H1 (cell line): ENCODE data around the gene CNTN5. TPM values are rescaled to one million over a fixed set of nuclear protein-coding genes. Genes with fewer than 3 reads are reported as not detected.

Experiments
- CTCF ChIA-PET: fragments of 300-600 bp; sonication (Branson Sonifier 250); formaldehyde crosslinking; loops from one replicate; lab custom pipeline; 2021; ENCODE audit not compliant: partially characterized antibody; lab: Charles Lee
- POLR2A ChIA-PET: fragments of 300-600 bp; sonication (Branson Sonifier 250); formaldehyde crosslinking; loops from one replicate; lab custom pipeline; 2021; ENCODE audit warnings: inconsistent platforms; ENCODE audit not compliant: partially characterized antibody; lab: Charles Lee
- DNase-seq, 2 experiments: peaks; one replicate each; pipeline versions ENCODE4 v3.0.0 to v3.0.0-alpha.2; 2010 to 2022; ENCODE audit warnings: low spot score in 2 of 2, low read depth in 1 of 2, mixed read lengths in 1 of 2
- FAIRE-seq: peaks from 2 replicates; lab custom pipeline; 2011; peaks lifted over from hg19 to GRCh38; lab: Jason Lieb, UNC
- H2AFZ ChIP-seq: 2 replicates; pipeline ENCODE4 v1.8.1; 2012; ENCODE audit warnings: low read length, inconsistent platforms
- H2AK5ac ChIP-seq: 2 replicates; pipeline ENCODE4 v1.6.1; 2013; ENCODE audit warnings: low read depth, low read length
- H2BK120ac ChIP-seq: replicated peaks from 2 replicates; pipeline ENCODE3; 2013; ENCODE audit warnings: low read depth, low read length, inconsistent platforms
- H2BK12ac ChIP-seq: 2 replicates; pipeline ENCODE4 v1.6.1; 2013; ENCODE audit warnings: low read depth, low read length
- H2BK15ac ChIP-seq: 2 replicates; pipeline ENCODE4 v1.6.1; 2013; ENCODE audit warnings: low read length
- H2BK20ac ChIP-seq: 2 replicates; pipeline ENCODE4 v1.6.1; 2013; ENCODE audit warnings: low read length
- H2BK5ac ChIP-seq: 2 replicates; pipeline ENCODE4 v1.6.1; 2013; ENCODE audit warnings: low read depth, low read length
- H3K14ac ChIP-seq: 2 replicates; pipeline ENCODE4 v1.6.1; 2013; ENCODE audit warnings: inconsistent platforms; ENCODE audit not compliant: insufficient read length
- H3K18ac ChIP-seq: 2 replicates; pipeline ENCODE4 v1.6.1; 2013; ENCODE audit warnings: low read length; ENCODE audit errors: extremely low read depth
- H3K23ac ChIP-seq: 2 replicates; pipeline ENCODE4 v1.6.1; 2013; ENCODE audit warnings: inconsistent platforms; ENCODE audit not compliant: insufficient read length
- H3K23me2 ChIP-seq: 2 replicates; pipeline ENCODE4 v1.6.1; 2013; ENCODE audit warnings: low read depth, low read length
- H3K27ac ChIP-seq: 2 replicates; pipeline ENCODE4 v1.6.1; 2011; ENCODE audit warnings: low read depth, low read length, inconsistent platforms
- H3K27me3 ChIP-seq, 4 experiments: replicated peaks in 1 of 4; 1 replicate in 1 of 4; 2 replicates in 3 of 4; pipeline versions ENCODE4 v1.6.1 to v1.8.1; 2011 to 2013; ENCODE audit warnings: low read length in 3 of 4, mild to moderate bottlenecking in 3 of 4, inconsistent platforms in 2 of 4, mixed read lengths in 2 of 4, moderate library complexity in 1 of 4; ENCODE audit not compliant: control insufficient read depth in 3 of 4, insufficient read depth in 3 of 4; ENCODE audit errors: extremely low read depth in 1 of 4
- H3K36me3 ChIP-seq, 4 experiments: 2 replicates each; pipeline versions ENCODE4 v1.6.1 to v1.8.1; 2011 to 2013; ENCODE audit warnings: mild to moderate bottlenecking in 4 of 4, low read length in 3 of 4, moderate library complexity in 2 of 4, control low read depth in 1 of 4, inconsistent platforms in 1 of 4; ENCODE audit not compliant: insufficient read depth in 4 of 4, control insufficient read depth in 2 of 4
- H3K4ac ChIP-seq: replicated peaks from 2 replicates; pipeline ENCODE3; 2013; ENCODE audit warnings: low read length, low read depth, mixed read lengths, inconsistent platforms; ENCODE audit not compliant: insufficient read length
- H3K4me1 ChIP-seq, 4 experiments: replicated peaks in 1 of 4; 1 replicate in 1 of 4; 2 replicates in 3 of 4; pipeline versions ENCODE4 v1.6.1 to v1.8.1; 2011 to 2013; ENCODE audit warnings: low read length in 3 of 4, inconsistent platforms in 2 of 4, mixed read lengths in 1 of 4; ENCODE audit not compliant: insufficient read depth in 4 of 4, control insufficient read depth in 3 of 4
- H3K4me2 ChIP-seq, 2 experiments: 2 replicates each; pipeline versions ENCODE4 v1.6.1 to v1.8.1; 2011 to 2013; ENCODE audit warnings: low read depth in 2 of 2, low read length in 2 of 2, control low read depth in 1 of 2, inconsistent platforms in 1 of 2, mild to moderate bottlenecking in 1 of 2; ENCODE audit not compliant: insufficient read depth in 1 of 2
- H3K4me3 ChIP-seq, 4 experiments: fragments of 200-600, 300-600 bp in 1 of 4; sonication (generic), shearing (Covaris generic), sonication (Bioruptor Twin) in 1 of 4; 2 replicates each; pipeline versions ENCODE4 v1.5.1 to v1.8.1; 2011 to 2016; ENCODE audit warnings: low read length in 4 of 4, low read depth in 3 of 4, control low read depth in 2 of 4, inconsistent platforms in 2 of 4, mild to moderate bottlenecking in 2 of 4, mixed read lengths in 1 of 4, moderate library complexity in 1 of 4; ENCODE audit not compliant: insufficient read depth in 2 of 4; ENCODE audit errors: extremely low read depth in 1 of 4
- H3K56ac ChIP-seq: replicated peaks from 2 replicates; pipeline ENCODE3; 2013; ENCODE audit warnings: low read depth, mild to moderate bottlenecking, mixed read lengths, low read length, inconsistent platforms; ENCODE audit not compliant: insufficient read length
- H3K79me1 ChIP-seq: 2 replicates; pipeline ENCODE4 v1.6.1; 2013; ENCODE audit warnings: low read depth, low read length, control low read depth
- H3K79me2 ChIP-seq, 2 experiments: 2 replicates each; pipeline versions ENCODE4 v1.6.1 to v1.8.1; 2012 to 2013; ENCODE audit warnings: low read length in 2 of 2, mild to moderate bottlenecking in 2 of 2, inconsistent platforms in 1 of 2; ENCODE audit not compliant: insufficient read depth in 2 of 2, control insufficient read depth in 1 of 2
- H3K9ac ChIP-seq, 4 experiments: replicated peaks in 1 of 4; 1 replicate in 1 of 4; 2 replicates in 3 of 4; pipeline versions ENCODE4 v1.6.1 to v1.8.1; 2011 to 2013; ENCODE audit warnings: low read depth in 3 of 4, low read length in 3 of 4, control low read depth in 2 of 4, mild to moderate bottlenecking in 2 of 4, moderate library complexity in 2 of 4, inconsistent platforms in 1 of 4; ENCODE audit errors: extremely low read depth in 1 of 4
- H3K9me3 ChIP-seq, 2 experiments: 2 replicates each; pipeline versions ENCODE4 v1.6.1 to v1.8.1; 2012 to 2013; ENCODE audit warnings: mild to moderate bottlenecking in 2 of 2, moderate library complexity in 2 of 2, control low read depth in 1 of 2, inconsistent platforms in 1 of 2, low read depth in 1 of 2, low read length in 1 of 2, mixed read lengths in 1 of 2; ENCODE audit not compliant: insufficient read depth in 2 of 2
- H4K20me1 ChIP-seq, 2 experiments: replicated peaks in 1 of 2; 2 replicates each; pipeline versions ENCODE3 to v1.8.1; 2011 to 2013; ENCODE audit warnings: inconsistent platforms in 2 of 2, low read length in 2 of 2, mild to moderate bottlenecking in 1 of 2; ENCODE audit not compliant: insufficient read depth in 2 of 2, control insufficient read depth in 1 of 2
- H4K5ac ChIP-seq: 2 replicates; pipeline ENCODE4 v1.6.1; 2013; ENCODE audit warnings: low read length, low read depth, mixed read lengths, inconsistent platforms; ENCODE audit not compliant: insufficient read length
- H4K8ac ChIP-seq: 2 replicates; pipeline ENCODE4 v1.8.0; 2013; ENCODE audit warnings: mild to moderate bottlenecking, moderate library complexity, low read length, inconsistent platforms; ENCODE audit not compliant: insufficient read depth; ENCODE audit errors: extremely low read depth
- H4K91ac ChIP-seq: replicated peaks from 2 replicates; pipeline ENCODE3; 2013; ENCODE audit warnings: low read length, mixed read lengths, inconsistent platforms; ENCODE audit not compliant: insufficient read length
- RBBP5 ChIP-seq: IDR thresholded peaks from 2 replicates; pipeline ENCODE4 v1.7.1; 2012; ENCODE audit warnings: low read depth, mild to moderate bottlenecking, inconsistent platforms, low read length, moderate library complexity, borderline replicate concordance
- WGBS, 2 experiments: shearing (Covaris generic) in 1 of 2; methylation state at CpG; one replicate each; pipeline versions ENCODE4 v1.1.6 to v1.1.7; 2013 to 2015; ENCODE audit warnings: low lambda C conversion rate in 2 of 2, mixed read lengths in 2 of 2, inconsistent platforms in 1 of 2, low coverage in 1 of 2, missing lambda C conversion rate in 1 of 2; ENCODE audit not compliant: insufficient replicate concordance in 2 of 2, insufficient coverage in 1 of 2, insufficient read length in 1 of 2; ENCODE audit errors: extremely low coverage in 1 of 2, missing lambda C conversion rate in 1 of 2; 5-methylcytosine and 5-hydroxymethylcytosine counted together
- polyA plus RNA-seq, 7 experiments: library from polyadenylated mRNA; depleted of rRNA in 3 of 7; stranded (reverse) in 5 of 7; unstranded in 2 of 7; fragments of >200 nt in 5 of 7; fragments of 200-250 nt in 2 of 7; gene quantifications; 1 replicate in 5 of 7; 2 replicates in 1 of 7; 4 replicates in 1 of 7; pipeline versions ENCODE4 v1.2.1 to v1.2.3, GENCODE V29; 2011 to 2013; ENCODE audit warnings: missing spikeins in 2 of 7, mixed read lengths in 2 of 7
- total RNA-seq: library from RNA; stranded (reverse); fragmentation: NEBNext Ultra II Directional; extraction: Animal tissue kit (Norgen Biotek cat#: 25700); gene quantifications from 2 replicates; pipeline ENCODE4 v1.2.1, GENCODE V29; 2021

The CNTN5 gene
- total and polyA plus RNA-seq, 2 of the 8 experiments (the other 6 are each of a cell fraction or from before 2014, with no cell fraction given), result not detected

DNA sequence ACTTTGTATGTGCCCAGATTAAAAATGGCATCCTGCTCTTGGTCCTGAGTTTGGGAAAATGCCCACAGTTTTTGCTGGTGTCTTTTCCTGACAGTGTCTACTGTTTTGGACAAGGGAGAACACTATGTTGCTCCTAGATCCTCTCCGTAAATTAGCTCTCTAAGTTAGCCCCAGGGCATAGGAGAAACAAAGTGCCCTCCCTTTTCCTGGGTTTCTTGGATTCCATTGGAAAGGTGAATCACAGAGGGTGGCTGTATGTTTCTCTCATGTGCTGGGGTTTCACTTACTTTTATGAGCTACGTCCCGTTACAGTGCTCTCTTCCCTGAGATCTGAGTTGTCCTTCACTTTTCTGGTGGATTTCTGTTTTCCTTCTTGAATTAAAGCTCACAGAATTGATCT lies 782.8 kb downstream of the CNTN5 start:
- H3K36me3 ChIP-seq, result no peaks in the 10 kb centered on the region
- no peak for TF ChIP-seq RBBP5
- TF ChIP-seq, all 59 proteins: peak for 0
- H3K4me2 ChIP-seq, result no peak overlapping the region
- H3K79me1 ChIP-seq, result no peaks in the 10 kb centered on the region
- H3K18ac ChIP-seq, result no peak overlapping the region
- ChIA-PET CTCF (interaction anchor here (0.6 kb wide), 1 partner anchor 870 kb away, joined by 3 read pairs; no protein-coding TSS in a partner anchor), POLR2A (no interaction called here)
- H2BK120ac ChIP-seq, result no peak overlapping the region
- no peak overlapping the region for H2BK12ac ChIP-seq
- DNase-seq, result no peak
- no peak overlapping the region for H4K91ac ChIP-seq
- 95% methylated on average over 3 of the region's 3 CpGs; no CpG with 5 or more reads in 1 of the 2 experiments for WGBS, 2 experiments
- H3K27ac ChIP-seq, result no peak overlapping the region
- H3K56ac ChIP-seq, result no peak overlapping the region
- no peak overlapping the region for H2BK15ac ChIP-seq
- no peak overlapping the region for H3K4ac ChIP-seq
- no peak overlapping the region for H3K9ac ChIP-seq
- H3K23me2 ChIP-seq, result no peaks in the 10 kb centered on the region
- no peak overlapping the region for H4K8ac ChIP-seq
- no peak overlapping the region for H2AK5ac ChIP-seq
- H3K4me1 ChIP-seq, result no peaks in the 10 kb centered on the region
- no peak overlapping the region for H2BK20ac ChIP-seq
- H3K27me3 ChIP-seq, result no peaks in the 10 kb centered on the region
- no peaks in the 10 kb centered on the region for H4K20me1 ChIP-seq
- FAIRE-seq, result no peak
- H3K4me3 ChIP-seq, result no peak overlapping the region
- H2BK5ac ChIP-seq, result no peak overlapping the region
- no peaks in the 10 kb centered on the region for H3K79me2 ChIP-seq
- H4K5ac ChIP-seq, result no peak overlapping the region
- H2AFZ ChIP-seq, result no peak overlapping the region
- H3K23ac ChIP-seq, result no peak overlapping the region
- H3K14ac ChIP-seq, result no peak overlapping the region
- peaks cover 0 to 6% of the 10 kb centered on the region in 2 experiments; a peak in 1 of 4 replicates for H3K9me3 ChIP-seq
